Muscle layer of colon (tissue), 2 donors: ENCODE measurements around the gene CD33.
"Not testable (repeated sequence)": the region's sequence is repeated elsewhere in the genome, so short reads cannot be mapped to it uniquely, and the experiment has no call there.

ENCODE experiments used
- H3K27ac ChIP-seq: one replicate; pipeline ENCODE4 v1.7.0; 2013; ENCODE audit warnings: low read depth, mild to moderate bottlenecking, low read length, moderate library complexity
- H3K27me3 ChIP-seq, 2 donors: one replicate each; pipeline ENCODE4 v1.7.0; 2013; ENCODE audit warnings: low read length in 2 of 2, mild to moderate bottlenecking in 2 of 2; ENCODE audit not compliant: insufficient read depth in 2 of 2, control insufficient read depth in 1 of 2
- H3K36me3 ChIP-seq: one replicate; pipeline ENCODE4 v1.7.0; 2013; ENCODE audit warnings: mild to moderate bottlenecking, low read length; ENCODE audit not compliant: insufficient read depth
- H3K4me1 ChIP-seq: one replicate; pipeline ENCODE4 v1.7.0; 2013; ENCODE audit warnings: mild to moderate bottlenecking, low read length; ENCODE audit not compliant: insufficient read depth
- H3K4me3 ChIP-seq, 2 donors: one replicate each; pipeline ENCODE4 v1.7.0; 2013; ENCODE audit warnings: low read length in 2 of 2, low read depth in 1 of 2, mild to moderate bottlenecking in 1 of 2, moderate library complexity in 1 of 2
- H3K9ac ChIP-seq: one replicate; pipeline ENCODE4 v1.7.0; 2013; ENCODE audit warnings: low read length
- H3K9me3 ChIP-seq: one replicate; pipeline ENCODE4 v1.7.0; 2013; ENCODE audit warnings: mild to moderate bottlenecking, low read length
- donor health status: abdominal sarcoma.
- donor health status: Adenocarcinoma of cecum.

The CD33 gene

DNA sequence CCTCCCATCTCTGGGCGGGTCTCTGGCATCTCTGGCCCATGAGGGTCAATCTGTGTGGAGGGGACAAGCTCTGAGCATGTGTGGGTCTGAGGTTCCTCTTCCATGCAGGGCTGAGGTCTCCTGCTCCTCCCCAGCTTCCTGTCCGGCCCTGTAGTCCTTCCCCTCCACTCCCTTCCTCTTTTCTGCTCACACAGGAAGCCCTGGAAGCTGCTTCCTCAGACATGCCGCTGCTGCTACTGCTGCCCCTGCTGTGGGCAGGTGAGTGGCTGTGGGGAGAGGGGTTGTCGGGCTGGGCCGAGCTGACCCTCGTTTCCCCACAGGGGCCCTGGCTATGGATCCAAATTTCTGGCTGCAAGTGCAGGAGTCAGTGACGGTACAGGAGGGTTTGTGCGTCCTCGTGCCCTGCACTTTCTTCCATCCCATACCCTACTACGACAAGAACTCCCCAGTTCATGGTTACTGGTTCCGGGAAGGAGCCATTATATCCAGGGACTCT lies at the start of gene CD33:
CD33 (plus strand) TSS at position 183 of the 496 bp plus-strand sequence; CDS start at position 222, 39 bp downstream.
- H3K27me3 ChIP-seq, H3K27ac ChIP-seq, H3K4me3 ChIP-seq, H3K4me1 ChIP-seq, H3K36me3 ChIP-seq, H3K9me3 ChIP-seq, H3K9ac ChIP-seq: not testable (repeated sequence)

DNA sequence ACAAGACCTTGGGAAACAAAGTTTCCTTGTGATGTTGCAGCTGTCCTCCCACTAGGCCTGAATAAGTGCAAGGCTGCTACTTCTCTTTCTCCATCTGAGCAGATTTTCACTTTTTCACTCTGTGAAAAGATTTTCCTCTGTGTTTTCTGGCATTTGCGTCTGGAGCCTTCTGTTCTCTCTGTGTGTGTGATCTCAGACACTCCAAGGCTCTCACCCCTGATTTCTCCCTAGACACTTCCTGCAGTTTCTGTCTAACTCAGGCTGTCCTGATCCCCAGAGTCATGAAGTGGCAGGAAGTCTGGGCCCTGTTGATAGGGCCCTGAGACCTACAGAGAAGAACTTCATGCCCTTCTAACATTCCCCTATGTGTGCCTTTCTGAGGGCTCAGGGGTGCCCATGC lies 45.6 kb upstream of the CD33 start:
- Histone ChIP-seq H3K9me3 (no peaks in the 10 kb centered on the region), H3K4me3 (no peak overlapping the region), H3K4me1 (no peaks in the 10 kb centered on the region), H3K36me3 (no peaks in the 10 kb centered on the region), H3K27me3 (peaks cover 0 to 10% of the 10 kb centered on the region in 2 donors), H3K27ac (no peak overlapping the region), H3K9ac (no peak overlapping the region)

DNA sequence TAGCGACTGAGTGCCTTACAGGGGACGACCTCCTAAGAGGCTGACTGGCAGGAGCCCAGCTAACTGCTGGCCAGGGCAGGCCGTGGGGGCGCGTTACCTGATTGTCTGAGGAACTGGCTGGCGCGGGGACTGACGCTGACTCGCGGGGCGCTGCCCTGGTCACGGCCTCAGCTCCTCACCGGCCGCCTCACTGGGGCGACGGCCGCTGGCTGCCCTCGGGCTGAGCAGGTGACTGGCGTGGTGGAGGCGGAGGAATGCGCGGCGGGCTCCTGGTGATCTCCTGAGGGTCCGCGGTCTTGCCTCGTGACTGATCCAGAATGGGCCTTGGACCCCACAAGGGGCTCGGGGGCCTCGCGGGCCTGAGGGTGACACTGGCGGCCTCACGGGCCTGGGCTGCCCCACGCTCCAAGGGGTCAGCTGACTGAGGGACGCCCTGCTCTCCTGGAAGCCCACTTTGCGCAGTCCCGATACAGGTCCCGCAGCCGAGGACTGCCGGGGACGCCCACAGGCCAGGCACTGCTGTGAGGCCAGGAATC lies 43.4 kb upstream of the CD33 start:
- Histone ChIP-seq H3K4me3 (no peak overlapping the region), H3K9me3 (no peaks in the 10 kb centered on the region), H3K36me3 (no peaks in the 10 kb centered on the region), H3K27me3 (peaks cover 0 to 6% of the 10 kb centered on the region in 2 donors), H3K4me1 (no peaks in the 10 kb centered on the region), H3K27ac (no peak overlapping the region), H3K9ac (no peak overlapping the region)

DNA sequence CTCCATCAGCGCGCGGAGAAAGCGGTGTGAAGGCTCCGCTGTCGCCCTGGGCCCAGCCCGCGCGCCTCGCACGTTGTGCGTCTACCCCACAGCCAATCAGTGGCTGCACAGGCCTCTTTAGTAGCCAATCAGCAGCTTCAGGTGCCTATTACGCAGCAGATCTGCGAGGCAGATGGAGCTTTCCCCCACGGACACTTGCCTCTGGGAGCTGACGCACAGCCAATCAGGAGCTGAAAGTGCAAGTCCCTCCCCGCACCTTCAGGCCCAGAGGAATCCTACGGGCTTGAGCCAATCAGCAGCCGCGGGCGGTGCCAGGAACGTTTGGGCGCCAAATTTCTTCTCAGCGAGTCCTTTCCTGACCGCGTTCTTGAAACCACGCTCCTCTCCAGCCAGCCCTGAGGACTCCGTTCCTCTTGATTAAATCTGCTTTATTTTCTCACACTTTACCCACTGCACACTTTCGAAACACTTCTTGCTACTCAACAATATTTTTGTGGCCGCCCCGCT lies 42.9 kb upstream of the CD33 start:
- Histone ChIP-seq H3K36me3 (no peaks in the 10 kb centered on the region), H3K27me3 (peaks cover 0 to 6% of the 10 kb centered on the region in 2 donors), H3K27ac (no peak overlapping the region), H3K4me1 (no peaks in the 10 kb centered on the region), H3K9ac (no peak overlapping the region), H3K4me3 (no peak overlapping the region), H3K9me3 (no peaks in the 10 kb centered on the region)

DNA sequence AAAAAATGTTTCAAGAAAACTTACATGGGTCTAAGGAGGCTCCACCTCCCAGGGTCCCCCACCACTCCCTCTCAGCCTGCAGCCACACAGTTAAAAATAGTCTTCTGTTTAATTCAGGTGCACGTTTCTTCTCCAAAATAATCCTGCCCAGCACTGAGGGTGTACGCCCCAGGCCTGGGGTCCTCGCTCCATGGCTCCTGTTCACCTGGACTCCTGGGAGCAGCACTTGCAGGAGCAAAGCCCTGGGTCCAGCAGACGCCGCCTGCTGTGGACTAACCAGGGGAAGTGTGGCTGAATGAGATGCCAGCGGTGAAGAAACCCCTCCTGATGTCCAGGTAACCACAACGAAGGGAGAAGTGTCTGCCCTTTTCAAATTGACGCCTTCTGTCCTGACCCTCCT lies 41.3 kb upstream of the CD33 start:
- Histone ChIP-seq H3K36me3 (no peaks in the 10 kb centered on the region), H3K4me3 (no peak overlapping the region), H3K9ac (no peak overlapping the region), H3K9me3 (no peaks in the 10 kb centered on the region), H3K27me3 (peaks cover 0 to 6% of the 10 kb centered on the region in 2 donors), H3K27ac (no peak overlapping the region), H3K4me1 (no peaks in the 10 kb centered on the region)

DNA sequence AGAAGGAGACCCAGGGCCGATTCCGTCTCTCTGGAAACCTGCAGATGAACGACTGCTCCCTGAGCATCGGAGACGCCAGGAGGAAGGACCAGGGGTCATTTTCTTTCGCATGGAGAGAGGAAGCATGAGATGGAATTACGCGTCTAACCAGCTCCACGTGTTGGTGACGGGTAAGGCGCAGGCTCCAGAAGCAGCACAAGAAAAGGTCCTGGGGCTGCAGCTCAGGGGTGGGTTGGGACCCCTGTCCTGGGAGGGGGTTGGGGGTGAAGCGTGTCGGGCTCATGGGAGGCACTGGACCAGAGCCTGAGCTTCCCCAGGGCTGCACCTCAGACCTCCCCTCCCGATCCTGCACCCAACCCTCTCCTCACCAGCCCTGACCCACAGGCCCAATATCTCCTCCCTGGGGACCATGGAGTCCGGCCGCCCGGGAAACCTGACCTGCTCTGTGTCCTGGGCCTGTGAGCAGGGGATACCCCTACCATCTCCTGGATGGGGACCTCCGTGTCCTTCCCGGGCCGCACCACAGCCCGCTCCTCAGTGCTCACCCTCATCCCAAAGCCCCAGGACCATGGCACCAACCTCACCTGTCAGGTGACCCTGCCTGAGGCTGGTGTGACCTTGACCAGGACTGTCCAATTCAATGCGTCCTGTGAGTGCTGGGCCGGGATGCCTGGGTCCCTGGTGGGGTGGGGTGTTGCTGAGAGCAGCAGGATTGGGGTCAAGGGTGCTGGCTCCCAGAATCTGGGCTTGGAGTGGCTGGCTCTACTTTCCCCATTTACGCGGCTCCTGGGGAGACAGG lies 39.6 kb upstream of the CD33 start:
- H3K36me3 ChIP-seq: no peaks in the 10 kb centered on the region
- no peaks in the 10 kb centered on the region for H3K9me3 ChIP-seq
- H3K4me3 ChIP-seq: no peak overlapping the region
- H3K4me1 ChIP-seq: no peaks in the 10 kb centered on the region
- peaks cover 0 to 6% of the 10 kb centered on the region in 2 donors for H3K27me3 ChIP-seq
- no peak overlapping the region for H3K27ac ChIP-seq
- no peak overlapping the region for H3K9ac ChIP-seq

DNA sequence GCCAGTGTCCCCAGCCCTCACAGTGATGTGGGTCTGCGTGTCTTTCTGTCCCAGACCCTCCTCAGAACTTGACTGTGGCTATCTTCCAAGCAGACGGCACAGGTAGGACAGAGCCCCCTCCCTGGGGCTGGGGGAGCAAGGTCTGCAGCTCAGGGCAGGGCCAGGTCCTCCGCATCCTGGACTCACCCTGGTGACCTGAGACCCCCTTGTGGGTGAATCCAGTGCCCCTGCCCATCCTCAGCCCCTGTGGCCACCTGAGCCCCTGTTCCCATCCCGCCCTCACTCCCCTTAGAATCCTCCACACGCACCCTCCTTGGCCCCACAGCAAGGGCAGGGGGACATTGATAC lies 39.0 kb upstream of the CD33 start:
- H3K27ac ChIP-seq: no peak overlapping the region
- H3K4me1 ChIP-seq: no peaks in the 10 kb centered on the region
- no peak overlapping the region for H3K9ac ChIP-seq
- H3K4me3 ChIP-seq: no peak overlapping the region
- H3K27me3 ChIP-seq: peaks cover 0 to 6% of the 10 kb centered on the region in 2 donors
- H3K36me3 ChIP-seq: no peaks in the 10 kb centered on the region
- no peaks in the 10 kb centered on the region for H3K9me3 ChIP-seq

DNA sequence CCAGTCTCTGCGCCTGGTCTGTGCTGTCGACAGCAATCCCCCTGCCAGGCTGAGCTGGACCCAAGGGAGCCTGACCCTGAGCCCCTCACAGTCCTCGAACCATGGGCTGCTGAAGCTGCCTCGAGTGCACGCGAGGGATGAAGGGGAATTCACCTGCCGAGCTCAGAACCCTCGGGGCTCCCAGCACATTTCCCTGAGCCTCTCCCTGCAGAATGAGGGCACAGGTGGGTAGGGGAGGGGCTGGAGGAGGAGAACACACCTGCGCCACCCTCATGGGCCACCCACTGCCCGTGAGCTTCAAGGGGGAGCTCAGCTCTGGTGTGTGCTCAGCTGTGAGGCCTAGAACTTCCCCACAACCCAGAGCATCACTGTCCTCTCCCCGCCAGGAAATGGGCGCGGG lies 38.6 kb upstream of the CD33 start:
- Histone ChIP-seq H3K27me3 (peaks cover 0 to 6% of the 10 kb centered on the region in 2 donors), H3K4me1 (no peaks in the 10 kb centered on the region), H3K27ac (no peak overlapping the region), H3K9ac (no peak overlapping the region), H3K4me3 (no peak overlapping the region), H3K9me3 (no peaks in the 10 kb centered on the region), H3K36me3 (no peaks in the 10 kb centered on the region)

DNA sequence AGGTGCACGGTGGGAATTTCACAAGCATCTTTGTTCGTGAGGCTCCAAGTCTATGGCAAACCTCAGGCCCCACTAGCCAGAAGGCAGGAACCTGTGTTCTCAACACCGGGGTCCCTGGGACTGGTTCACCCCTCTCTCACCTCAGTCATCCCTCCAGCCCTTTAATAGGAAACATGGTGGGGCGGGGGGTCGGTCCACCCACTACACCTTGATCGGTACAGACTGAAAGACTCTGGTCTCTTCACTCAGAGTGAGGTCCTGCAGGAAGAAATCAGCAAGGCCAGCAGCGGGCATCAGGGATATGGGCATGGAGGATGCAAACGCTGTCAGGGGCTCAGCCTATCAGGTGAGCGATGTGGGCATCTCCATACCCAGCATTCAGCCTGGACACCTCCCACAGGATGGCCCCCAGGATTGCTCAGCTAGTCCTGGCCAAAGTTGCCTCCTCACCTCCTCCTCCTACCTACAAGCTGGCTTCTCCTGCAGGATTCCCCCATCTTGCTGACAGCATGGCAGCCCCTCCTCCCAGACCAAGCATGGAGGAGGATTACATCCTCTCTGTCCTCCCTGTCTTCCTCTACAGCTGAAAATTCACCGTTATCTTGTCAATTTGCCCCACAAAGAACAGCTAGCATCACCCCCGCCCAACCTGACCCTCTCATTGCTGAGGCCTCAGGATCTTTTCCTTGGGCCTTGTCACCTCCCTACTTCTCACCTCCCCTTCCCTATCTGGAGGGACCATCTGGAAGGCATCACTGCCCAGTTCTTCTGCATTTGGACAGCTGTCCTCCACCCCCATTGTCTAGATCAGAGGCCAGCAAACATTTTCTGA lies 37.3 kb upstream of the CD33 start:
- Histone ChIP-seq H3K4me3 (no peak overlapping the region), H3K4me1 (no peaks in the 10 kb centered on the region), H3K27me3 (peaks cover 0 to 6% of the 10 kb centered on the region in 2 donors), H3K27ac (no peak overlapping the region), H3K9ac (no peak overlapping the region), H3K9me3 (no peaks in the 10 kb centered on the region), H3K36me3 (no peaks in the 10 kb centered on the region)

DNA sequence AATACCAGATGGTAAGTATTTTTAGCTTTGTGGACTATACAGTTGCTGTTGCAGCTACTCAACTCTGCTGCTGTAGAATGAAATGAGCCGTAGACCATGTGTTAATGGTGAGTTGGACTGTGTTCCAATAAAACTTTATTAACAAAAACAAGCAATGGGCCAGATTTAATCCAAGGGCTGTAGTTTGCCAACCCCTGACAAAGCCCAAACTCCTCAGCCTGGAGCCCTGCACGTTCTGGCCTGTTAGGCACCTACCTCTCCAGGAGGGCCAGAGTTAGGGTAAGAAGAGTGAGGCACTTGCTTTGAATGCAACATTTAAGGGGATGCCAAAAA lies 36.7 kb upstream of the CD33 start:
- no peaks in the 10 kb centered on the region for H3K4me1 ChIP-seq
- H3K36me3 ChIP-seq: no peaks in the 10 kb centered on the region
- H3K9ac ChIP-seq: no peak overlapping the region
- peaks cover 0 to 6% of the 10 kb centered on the region in 2 donors for H3K27me3 ChIP-seq
- H3K9me3 ChIP-seq: no peaks in the 10 kb centered on the region
- H3K4me3 ChIP-seq: no peak overlapping the region
- H3K27ac ChIP-seq: no peak overlapping the region

DNA sequence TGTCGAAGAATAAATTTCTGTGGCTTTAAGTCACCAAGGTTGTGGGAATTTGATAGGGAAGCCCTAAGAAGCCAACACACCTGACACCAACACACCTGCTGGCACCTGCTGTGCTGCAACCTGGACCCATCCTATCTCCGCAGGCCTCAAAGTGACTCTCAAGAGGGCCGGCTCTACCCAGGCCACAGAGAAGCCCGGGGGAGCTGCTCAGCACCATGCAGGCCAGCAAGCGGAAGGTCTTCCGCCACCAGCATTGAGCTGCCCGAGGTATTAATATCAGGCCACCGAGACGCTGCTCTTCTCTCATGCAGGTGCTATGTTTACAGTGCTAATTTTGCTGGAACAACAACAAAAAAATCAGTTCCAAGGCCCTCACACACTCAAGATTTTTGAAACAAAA lies 32.2 kb upstream of the CD33 start:
- Histone ChIP-seq H3K4me1 (no peaks in the 10 kb centered on the region), H3K27me3 (no peaks in the 10 kb centered on the region), H3K36me3 (no peaks in the 10 kb centered on the region), H3K27ac (no peak overlapping the region), H3K9ac (no peak overlapping the region), H3K4me3 (no peak overlapping the region), H3K9me3 (no peaks in the 10 kb centered on the region)
